GM21619 (cell line): ENCODE measurements around the gene TMEM44.
A peak's percentile ranks its signal among the peaks of the same experiment; 100 is the strongest.

Experiments used
- ATAC-seq: cut with Tn5 transposase; IDR thresholded peaks from one replicate; pipeline ENCODE4 v1.9.1; 2021; ENCODE audit not compliant: unreplicated experiment

Gene TMEM44

GRCh38 chr3:194582196-194582905 is 50.9 kb downstream of the TMEM44 start:
- no peak for ATAC-seq

- no peak for ATAC-seq
Measured at GRCh38 chr3:194579091-194579606, 54.1 kb downstream of the TMEM44 start.

- ATAC-seq: no peak
Measured at GRCh38 chr3:194577986-194578905, 55.0 kb downstream of the TMEM44 start.

- ATAC-seq: no peak
Measured at GRCh38 chr3:194575484-194576210, 57.6 kb downstream of the TMEM44 start.

GRCh38 chr3:194574639-194575483 is 58.4 kb downstream of the TMEM44 start:
- ATAC-seq: no peak

GRCh38 chr3:194573680-194574437 is 59.4 kb downstream of the TMEM44 start:
- ATAC-seq: peak; percentile 88

- ATAC-seq: no peak
Measured at GRCh38 chr3:194572944-194573491, 60.2 kb downstream of the TMEM44 start.

GRCh38 chr3:194572143-194572789 is 61.0 kb downstream of the TMEM44 start:
- ATAC-seq: no peak

- no peak for ATAC-seq
Measured at GRCh38 chr3:194571491-194572142, 61.6 kb downstream of the TMEM44 start.

- ATAC-seq: no peak
Measured at GRCh38 chr3:194570898-194571297, 62.3 kb downstream of the TMEM44 start.

- no peak for ATAC-seq
Measured at GRCh38 chr3:194570235-194570634, 63.0 kb downstream of the TMEM44 start.

- ATAC-seq: no peak
Measured at GRCh38 chr3:194569252-194569651, 64.0 kb downstream of the TMEM44 start.

GRCh38 chr3:194565597-194566190 is 67.5 kb downstream of the TMEM44 start:
- no peak for ATAC-seq

- ATAC-seq: no peak
Measured at GRCh38 chr3:194562986-194563385, 70.2 kb downstream of the TMEM44 start.

- no peak for ATAC-seq
Measured at GRCh38 chr3:194561306-194561974, 71.8 kb downstream of the TMEM44 start.

- ATAC-seq: no peak
Measured at GRCh38 chr3:194560047-194560446, 73.2 kb downstream of the TMEM44 start.

- ATAC-seq: no peak
Measured at GRCh38 chr3:194559530-194559929, 73.7 kb downstream of the TMEM44 start.
